GM19438 (cell line): Measurements from ENCODE around the gene COL21A1.
"Not testable (repeated sequence)": the region's sequence is repeated elsewhere in the genome, so short reads cannot be mapped to it uniquely, and the experiment has no call there.

Source experiments
- ATAC-seq: cut with Tn5 transposase; IDR thresholded peaks from one replicate; pipeline ENCODE4 v1.9.1; 2021; ENCODE audit warnings: low read depth; ENCODE audit not compliant: unreplicated experiment

The COL21A1 gene

GRCh38 chr6:56246881-56247653, at the start of gene COL21A1:
Gene COL21A1, minus strand, starts transcription at chr6:56247580. Its CDS starts 64,962 bp downstream, at chr6:56182618.
- no peak for ATAC-seq

- ATAC-seq: no peak
These were observed 46.4 kb upstream of the COL21A1 start for GRCh38 chr6:56293781-56294180.

GRCh38 chr6:56292505-56293181, 45.3 kb upstream of the COL21A1 start:
- peak; percentile 59 for ATAC-seq

DNA sequence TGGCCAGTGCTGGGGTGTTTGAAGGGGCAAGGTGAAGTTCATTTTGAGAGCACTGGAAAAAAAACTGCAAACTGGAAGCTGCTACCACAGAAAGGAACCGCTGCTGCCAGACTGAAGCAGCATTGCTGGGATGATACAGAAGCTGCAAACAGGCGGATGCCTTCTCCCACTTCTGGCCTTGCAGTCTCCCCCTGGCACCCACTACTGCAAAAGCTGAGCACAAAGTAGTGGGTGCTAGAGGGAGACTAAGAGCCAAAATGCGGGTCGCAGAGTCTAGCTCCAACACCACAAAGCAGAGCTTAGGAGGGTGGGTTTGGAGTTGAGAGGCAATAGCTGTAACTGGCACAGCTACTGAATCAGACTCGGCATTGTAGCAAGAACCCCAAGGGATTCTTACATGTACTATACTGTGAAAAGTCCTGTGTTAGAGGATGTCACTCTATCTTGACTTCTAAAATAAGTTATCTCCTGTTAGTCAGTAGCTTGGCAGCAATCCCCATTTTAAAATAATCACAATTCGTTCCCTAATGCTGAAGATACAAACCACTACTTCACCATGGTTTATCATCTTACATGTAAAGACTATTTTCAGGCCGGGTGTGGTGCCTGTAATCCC, 44.0 kb upstream of the COL21A1 start:
- no peak for ATAC-seq

DNA sequence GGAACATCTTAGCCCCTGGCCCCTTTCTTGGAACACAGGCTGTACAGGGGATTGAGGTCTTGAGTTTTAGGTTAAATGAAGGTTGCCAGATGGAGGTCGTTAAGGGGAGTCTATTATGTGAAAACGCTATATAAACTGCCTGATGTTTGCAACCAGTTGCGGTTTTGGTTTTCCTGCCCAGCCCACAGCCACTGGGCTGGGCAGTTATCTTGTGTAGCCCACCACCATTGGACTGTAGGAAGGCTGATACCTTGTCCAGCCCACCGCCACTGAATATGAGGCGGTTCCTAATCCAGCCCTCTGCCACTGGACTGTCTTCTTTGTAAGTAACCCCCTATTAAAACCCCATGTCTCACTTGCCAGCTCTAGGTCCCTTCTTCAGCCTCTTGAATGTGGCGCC, 42.3 kb upstream of the COL21A1 start:
- no peak for ATAC-seq

DNA sequence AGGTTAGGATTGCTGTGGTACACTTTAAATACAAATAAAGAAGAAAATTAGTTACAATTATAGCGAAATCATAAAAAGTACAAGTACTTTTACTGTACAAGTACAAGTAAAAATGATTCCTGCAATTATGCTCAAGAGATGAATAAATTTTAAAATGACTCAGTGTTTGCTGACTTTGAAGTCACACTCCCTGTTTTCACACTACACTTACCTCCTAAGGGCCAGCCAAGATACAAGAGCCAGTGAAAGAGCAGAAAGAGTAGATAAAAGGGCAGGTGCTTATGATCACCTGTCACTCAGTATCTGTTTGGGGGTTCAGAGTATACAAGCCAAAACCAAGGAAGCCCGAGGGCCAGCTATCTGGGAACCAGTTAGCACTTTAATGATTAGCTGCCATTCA, 41.0 kb upstream of the COL21A1 start:
- ATAC-seq: no peak

GRCh38 chr6:56282391-56282790, 35.0 kb upstream of the COL21A1 start:
- no peak for ATAC-seq

DNA sequence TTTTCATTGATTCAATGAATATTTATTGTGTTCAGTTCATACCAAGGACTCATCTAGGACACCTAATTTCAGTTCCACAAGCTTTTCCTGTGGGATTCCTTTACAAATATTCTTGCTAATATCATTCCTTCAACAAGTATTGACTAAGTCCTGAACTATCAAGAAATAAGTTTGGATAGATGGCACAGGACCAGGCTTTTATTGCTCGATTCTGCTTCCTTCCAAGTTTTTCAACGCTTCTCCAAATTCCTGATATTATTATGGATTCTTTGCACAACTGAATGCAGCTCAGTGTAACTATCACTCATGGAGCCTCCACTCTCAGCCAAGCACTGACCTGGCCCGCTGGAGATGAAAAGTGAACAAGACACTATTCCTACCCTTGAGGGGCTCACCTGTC, 32.7 kb upstream of the COL21A1 start:
- ATAC-seq: no peak

GRCh38 chr6:56279331-56280080, 32.1 kb upstream of the COL21A1 start:
- ATAC-seq: no peak

GRCh38 chr6:56278171-56278591, 30.8 kb upstream of the COL21A1 start:
- no peak for ATAC-seq

DNA sequence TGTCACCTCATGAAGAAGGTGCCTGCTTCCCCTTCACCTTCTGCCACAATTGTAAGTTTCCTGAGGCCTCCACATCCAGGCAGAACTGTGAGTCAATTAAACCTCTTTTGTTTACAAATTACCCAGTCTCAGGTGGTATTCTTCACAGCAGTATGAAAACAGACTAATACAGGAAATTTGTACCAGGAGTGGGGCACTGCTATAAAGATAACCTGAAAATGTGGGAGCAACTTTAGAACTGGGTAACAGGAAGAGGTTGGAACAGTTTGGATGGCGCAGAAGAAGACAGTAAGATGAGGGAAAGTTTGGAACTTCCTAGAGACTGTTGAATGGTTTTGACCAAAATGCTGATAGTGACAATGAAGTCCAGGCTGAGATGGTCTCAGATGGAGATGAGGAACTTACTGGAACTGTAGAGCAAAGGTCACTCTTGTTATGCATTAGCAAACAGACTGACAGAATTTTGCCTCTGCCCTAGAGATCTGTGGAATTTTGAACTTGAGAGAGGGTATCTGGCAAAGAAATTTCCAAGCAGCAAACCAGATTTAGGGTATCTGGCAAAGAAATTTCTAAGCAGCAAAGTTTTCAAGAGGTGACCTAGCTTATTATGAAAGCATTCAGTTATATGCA, 23.5 kb upstream of the COL21A1 start:
- ATAC-seq: no peak

DNA sequence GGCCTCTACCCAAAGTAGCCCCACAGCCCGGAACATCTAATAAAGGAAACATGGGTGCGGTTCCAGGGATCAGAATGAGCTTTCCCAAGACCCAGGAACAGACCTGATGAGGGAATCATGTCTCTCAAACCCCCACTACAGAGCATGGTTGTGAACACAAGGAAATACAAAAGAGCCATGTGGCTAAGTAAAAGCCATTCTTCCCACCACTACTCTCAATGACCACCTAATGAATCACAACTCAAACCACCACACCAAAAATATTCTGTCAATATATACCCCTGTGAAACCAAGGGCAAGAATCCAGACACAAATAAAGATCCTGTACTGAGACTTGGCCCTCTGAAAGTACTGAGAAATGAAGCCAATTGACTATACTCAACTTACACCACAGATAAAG, 20.9 kb upstream of the COL21A1 start:
- no peak for ATAC-seq

- ATAC-seq: no peak
These were observed 18.6 kb upstream of the COL21A1 start for GRCh38 chr6:56266011-56266410.

DNA sequence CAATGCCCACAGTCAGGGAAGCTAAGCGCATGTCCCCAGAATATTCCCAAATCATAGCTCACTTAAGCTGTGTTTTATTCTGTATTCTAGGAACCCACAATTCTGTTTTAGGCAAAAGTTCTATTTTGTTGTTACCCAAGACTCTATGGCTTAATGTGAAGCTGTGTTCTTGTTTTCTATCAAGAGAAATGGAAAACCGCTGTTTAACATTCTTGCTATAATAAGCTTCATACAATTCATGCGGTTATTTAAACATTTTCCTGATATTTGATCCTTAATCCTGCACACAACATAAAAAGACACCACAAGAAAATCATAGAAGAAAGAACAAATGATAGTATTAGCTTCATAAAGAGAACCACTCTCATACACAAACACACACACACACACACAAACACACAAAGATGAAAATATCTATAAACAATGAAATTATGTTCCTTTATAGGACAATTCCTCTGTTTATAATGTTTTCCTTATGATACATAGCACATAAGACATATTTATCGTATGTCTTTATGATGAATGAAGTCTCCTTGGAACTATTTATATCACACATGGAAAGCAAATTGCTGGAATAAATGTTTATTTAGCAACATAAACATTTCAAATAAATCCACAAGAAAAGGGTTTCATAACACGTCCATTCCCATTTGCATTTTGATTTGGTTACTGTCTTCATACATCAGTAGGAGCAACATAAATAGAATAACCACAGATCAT, 16.4 kb upstream of the COL21A1 start:
- no peak for ATAC-seq

DNA sequence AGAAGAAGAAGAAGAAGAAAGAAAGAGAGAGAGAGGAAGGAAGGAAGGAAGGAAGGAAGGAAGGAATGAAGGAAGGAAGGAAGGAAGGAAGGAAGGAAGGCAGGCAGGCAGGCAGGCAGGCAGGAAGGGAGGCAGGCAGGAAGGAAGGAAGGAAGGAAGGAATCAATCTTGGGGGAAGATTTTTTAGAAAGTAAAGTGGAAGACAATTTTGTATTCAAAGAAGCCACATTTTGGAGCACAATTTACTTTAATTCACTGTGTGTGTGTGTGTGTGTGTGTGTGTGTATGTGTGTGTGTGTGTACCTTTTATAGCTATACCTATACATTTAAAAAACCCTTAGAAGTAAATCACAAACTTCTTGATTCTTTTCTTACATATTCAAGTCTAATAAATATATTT, 13.2 kb upstream of the COL21A1 start:
- ATAC-seq: not testable (repeated sequence)

DNA sequence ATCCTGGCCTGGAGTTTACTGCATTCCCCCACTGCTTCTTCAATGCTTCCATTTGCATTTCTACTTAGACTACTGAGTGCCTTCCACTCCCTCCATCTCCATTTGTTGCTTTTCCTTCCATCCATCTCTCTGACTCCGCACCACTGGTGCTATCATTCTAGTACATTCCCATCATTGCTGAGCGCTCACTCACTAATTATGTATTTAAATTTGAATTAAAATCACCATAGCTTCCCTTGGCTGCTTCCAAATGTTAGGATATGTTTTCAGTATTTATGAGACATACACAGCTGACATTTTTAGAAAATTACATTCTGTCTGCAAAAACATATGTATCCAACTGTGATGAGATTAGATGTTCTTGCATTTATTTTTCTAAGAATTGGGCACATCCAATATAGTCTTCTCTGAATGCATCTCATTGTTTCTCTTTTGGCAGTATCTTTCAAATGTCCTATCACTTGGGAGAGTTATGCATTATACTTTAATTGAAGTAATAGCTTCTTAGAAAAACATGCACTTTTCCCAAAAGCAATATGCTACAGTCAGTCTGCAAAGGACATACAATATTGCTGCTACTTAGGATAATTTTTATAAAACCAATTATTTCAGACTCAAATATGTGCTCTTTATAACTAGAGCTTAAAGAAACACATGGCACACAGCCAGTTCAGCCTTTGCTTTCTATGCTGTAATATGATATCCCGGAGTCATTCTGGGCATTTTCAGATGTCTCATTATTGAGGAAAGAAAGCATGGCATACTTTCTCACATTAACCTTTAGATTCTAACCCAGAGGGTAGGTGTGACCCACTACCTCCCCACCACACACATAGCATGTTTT, 12.1 kb upstream of the COL21A1 start:
- ATAC-seq: no peak

GRCh38 chr6:56255349-56255748, 8.0 kb upstream of the COL21A1 start:
- ATAC-seq: no peak

DNA sequence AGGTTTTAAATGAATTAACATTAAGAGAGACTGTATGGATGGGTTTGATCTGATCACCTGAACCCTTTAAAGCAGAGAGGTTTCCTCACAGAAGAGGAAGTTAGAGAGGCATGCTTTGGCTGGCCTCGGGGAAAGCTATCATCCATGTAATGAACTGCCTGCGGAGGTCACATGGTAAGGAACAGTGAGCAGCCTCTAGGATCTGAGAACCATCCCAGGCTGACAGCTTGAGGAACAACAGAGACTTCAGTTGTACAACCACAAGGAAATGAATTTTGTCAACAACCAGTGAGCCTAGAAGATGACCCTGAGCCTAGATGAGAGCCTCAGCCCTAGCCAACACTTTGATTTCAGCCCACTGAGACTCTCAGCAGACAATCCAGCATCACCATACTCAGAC, 2.9 kb upstream of the COL21A1 start:
- ATAC-seq: no peak

DNA sequence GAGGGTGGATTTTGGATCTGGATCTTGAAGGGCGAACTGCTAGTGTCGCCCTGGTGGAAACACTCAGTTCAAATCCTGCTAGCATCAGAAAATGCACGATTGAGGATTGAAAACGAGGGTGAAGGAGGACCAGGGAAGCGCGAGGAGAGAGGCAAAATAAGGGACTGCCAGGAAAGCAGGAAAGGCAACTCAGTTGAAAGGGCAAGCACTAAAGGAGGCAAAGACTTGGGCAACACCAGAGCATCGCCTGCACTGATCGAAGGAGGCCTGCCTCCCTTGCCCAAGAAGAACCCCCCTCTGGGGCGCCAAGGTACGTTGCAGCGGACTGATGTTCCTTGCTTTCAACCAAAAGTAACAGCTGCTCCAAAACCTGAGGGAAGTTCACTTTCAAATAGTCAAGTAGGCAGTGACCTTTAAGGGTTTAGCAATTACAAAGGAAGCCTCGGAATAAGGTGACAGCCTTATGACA, 308 bp upstream of the COL21A1 start:
- no peak for ATAC-seq
